ENCODE results near the gene C2orf69. TPM values are rescaled to one million over a fixed set of nuclear protein-coding genes. Genes with fewer than 3 reads are reported as not detected.

C2orf69 gene
- total RNA-seq, 2 donors from 2014 or later = 17.8 to 18.1 TPM

DNA sequence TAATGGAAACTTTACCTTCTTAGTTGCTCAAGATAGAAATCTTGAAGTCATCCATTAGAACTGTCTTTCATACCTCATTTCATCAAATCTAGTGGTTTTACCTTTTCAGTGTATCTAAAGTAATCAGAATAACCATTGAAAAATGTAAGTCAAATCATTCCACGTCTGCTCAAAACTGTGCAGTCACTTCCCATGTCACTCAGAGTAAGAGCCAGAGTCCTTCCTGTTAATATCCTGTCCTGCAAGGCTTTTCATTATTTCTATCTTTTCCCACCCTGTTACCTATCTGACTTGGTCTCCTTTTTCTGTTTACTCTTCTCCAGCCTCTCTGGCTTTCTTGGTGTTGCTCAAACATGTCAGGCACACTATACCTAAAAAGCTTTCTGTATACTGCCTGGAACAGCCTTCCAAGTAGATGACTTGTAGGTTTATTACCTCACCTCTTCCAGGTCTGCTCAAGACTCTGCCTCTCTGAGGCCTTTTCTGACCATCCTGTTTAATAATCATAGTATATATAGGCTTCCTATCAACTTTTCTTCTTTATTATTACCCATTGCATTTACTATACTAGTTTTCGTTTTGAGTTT lies 3.4 kb downstream of the C2orf69 start:
- Histone ChIP-seq H3K9me3 (no peaks in the 10 kb centered on the region), H3K36me3 (no peaks in the 10 kb centered on the region), H3K27me3 (no peaks in the 10 kb centered on the region), H3K27ac (no peak overlapping the region), H3K9ac (ENCODE audit: low read depth in 2 of 2, low read length in 2 of 2) (no peak overlapping the region), H3K4me3 (no peak overlapping the region), H3K4me1 (no peaks in the 10 kb centered on the region)
- DNase-seq = no peak
- TF ChIP-seq, protein P1, sequence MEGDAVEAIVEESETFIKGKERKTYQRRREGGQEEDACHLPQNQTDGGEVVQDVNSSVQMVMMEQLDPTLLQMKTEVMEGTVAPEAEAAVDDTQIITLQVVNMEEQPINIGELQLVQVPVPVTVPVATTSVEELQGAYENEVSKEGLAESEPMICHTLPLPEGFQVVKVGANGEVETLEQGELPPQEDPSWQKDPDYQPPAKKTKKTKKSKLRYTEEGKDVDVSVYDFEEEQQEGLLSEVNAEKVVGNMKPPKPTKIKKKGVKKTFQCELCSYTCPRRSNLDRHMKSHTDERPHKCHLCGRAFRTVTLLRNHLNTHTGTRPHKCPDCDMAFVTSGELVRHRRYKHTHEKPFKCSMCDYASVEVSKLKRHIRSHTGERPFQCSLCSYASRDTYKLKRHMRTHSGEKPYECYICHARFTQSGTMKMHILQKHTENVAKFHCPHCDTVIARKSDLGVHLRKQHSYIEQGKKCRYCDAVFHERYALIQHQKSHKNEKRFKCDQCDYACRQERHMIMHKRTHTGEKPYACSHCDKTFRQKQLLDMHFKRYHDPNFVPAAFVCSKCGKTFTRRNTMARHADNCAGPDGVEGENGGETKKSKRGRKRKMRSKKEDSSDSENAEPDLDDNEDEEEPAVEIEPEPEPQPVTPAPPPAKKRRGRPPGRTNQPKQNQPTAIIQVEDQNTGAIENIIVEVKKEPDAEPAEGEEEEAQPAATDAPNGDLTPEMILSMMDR (IDR thresholded peaks at IDR 0.05) = no peak
- intact Hi-C loops (cut with DNase I) = no loop called here

DNA sequence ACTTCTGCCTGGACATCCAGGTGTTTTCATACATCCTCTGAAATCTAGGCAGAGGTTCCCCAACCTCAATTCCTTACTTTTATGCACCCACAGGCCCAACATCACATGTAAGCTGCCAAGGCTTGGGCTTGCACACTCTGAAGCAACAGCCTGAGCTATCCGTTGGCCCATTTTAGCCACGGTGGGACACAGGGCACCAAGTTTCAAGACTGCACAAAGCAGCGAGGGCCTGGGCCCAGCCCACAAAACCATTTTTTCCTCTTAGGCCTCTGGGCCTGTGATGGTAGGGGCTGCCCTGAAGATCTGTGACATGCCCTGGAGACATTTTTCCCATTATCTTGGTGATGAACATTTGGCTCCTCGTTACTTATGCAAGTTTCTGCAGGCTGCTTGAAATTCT lies 5.9 kb downstream of the C2orf69 start:
- DNase-seq = no peak
- Histone ChIP-seq H3K27ac (no peak overlapping the region), H3K36me3 (no peaks in the 10 kb centered on the region), H3K9ac (ENCODE audit: low read depth in 2 of 2, low read length in 2 of 2) (no peak overlapping the region), H3K9me3 (no peaks in the 10 kb centered on the region), H3K4me3 (no peak overlapping the region), H3K4me1 (no peaks in the 10 kb centered on the region), H3K27me3 (no peaks in the 10 kb centered on the region)
- TF ChIP-seq, protein P1 (IDR thresholded peaks at IDR 0.05) = no peak
- intact Hi-C loops (cut with DNase I) = no loop called here

DNA sequence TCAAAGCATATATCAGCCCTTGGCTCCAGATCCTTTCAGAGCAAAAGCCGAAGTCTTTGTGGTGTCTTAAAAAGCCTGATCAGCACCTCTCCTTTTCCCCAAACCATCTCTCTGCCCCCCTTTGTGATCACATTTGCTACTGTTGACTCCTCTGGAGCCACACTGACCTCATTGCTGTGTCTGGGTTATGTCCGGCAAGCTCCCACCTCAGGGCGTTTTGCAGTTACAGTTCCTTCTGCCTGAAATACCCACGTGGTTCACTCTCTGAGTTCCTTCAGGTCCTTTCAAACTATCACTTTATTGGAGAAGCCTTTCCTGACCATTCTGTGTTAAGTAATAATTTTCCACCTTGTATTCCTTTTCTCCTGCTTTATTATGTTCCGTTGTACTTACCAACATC lies 11.8 kb downstream of the C2orf69 start:
- DNase-seq = no peak
- no peaks in the 10 kb centered on the region for H3K9me3 ChIP-seq
- H3K9ac ChIP-seq (ENCODE audit: low read depth in 2 of 2, low read length in 2 of 2) = no peak overlapping the region
- no peaks in the 10 kb centered on the region for H3K36me3 ChIP-seq
- H3K27me3 ChIP-seq = no peaks in the 10 kb centered on the region
- TF ChIP-seq, protein P1 (IDR thresholded peaks at IDR 0.05) = no peak
- no peak overlapping the region for H3K27ac ChIP-seq
- intact Hi-C loops (cut with DNase I) = no loop called here
- H3K4me1 ChIP-seq = no peaks in the 10 kb centered on the region
- no peak overlapping the region for H3K4me3 ChIP-seq

DNA sequence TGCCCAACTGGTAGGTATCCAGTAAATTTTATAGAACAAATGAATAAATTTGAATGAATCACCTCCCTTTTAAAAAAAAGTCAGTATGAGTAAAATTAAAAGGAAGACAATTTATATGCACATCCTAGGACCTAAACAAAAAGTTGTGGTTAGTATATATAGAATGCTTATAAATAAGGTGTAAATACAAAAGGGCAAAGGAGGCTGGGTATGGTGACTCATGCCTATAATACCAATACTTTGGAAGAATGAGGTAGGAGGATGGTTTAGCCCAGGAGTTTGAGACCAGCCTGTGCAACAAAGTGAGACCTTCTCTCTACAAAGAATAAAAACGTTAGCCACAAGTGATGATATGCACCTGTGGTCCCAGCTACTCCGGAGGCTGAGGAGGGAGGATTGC lies 12.8 kb downstream of the C2orf69 start:
- Histone ChIP-seq H3K27ac (no peak overlapping the region), H3K36me3 (no peaks in the 10 kb centered on the region), H3K4me3 (no peak overlapping the region), H3K27me3 (no peaks in the 10 kb centered on the region), H3K4me1 (no peaks in the 10 kb centered on the region), H3K9ac (ENCODE audit: low read depth in 2 of 2, low read length in 2 of 2) (no peak overlapping the region), H3K9me3 (no peaks in the 10 kb centered on the region)
- DNase-seq = no peak
- TF ChIP-seq, protein P1 (IDR thresholded peaks at IDR 0.05) = no peak
- intact Hi-C loops (cut with DNase I) = no loop called here

DNA sequence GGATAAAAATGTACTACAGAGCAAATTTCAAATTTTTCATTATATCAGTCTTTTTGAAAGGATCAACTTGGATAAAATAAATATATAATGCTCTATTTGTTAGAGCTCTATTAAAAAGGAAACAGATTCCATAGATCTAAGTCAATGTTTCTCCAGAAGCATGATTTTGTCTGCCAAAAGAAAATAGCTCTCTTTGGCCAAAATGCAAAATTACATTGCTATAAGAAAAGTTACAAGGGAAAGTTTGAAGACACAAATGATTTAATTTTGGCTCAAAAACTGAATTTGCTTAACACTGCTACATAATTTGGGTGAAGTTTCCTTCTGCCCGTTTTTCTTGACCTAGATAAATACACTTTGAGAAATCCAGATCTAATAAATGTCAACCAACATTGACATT lies 15.7 kb downstream of the C2orf69 start:
- no peak for DNase-seq
- Histone ChIP-seq H3K27ac (no peak overlapping the region), H3K4me3 (no peak overlapping the region), H3K4me1 (no peaks in the 10 kb centered on the region), H3K9ac (ENCODE audit: low read depth in 2 of 2, low read length in 2 of 2) (no peak overlapping the region), H3K27me3 (no peaks in the 10 kb centered on the region), H3K36me3 (no peaks in the 10 kb centered on the region), H3K9me3 (no peaks in the 10 kb centered on the region)
- intact Hi-C loops (cut with DNase I) = no loop called here
- TF ChIP-seq, protein P1 (IDR thresholded peaks at IDR 0.05) = no peak

Measured in colonic mucosa (tissue), 4 donors.